Hematopoietic multipotent progenitor cell treated with erythropoietin and hydrocortisone succinate and interleukin-3 and kit ligand, for 15 days (in vitro differentiated cells): Measurements from ENCODE around the gene COMMD10.

ENCODE experiments used
- DNase-seq: peaks from one replicate; pipeline ENCODE4 v3.0.0-alpha.2; 2015; ENCODE audit warnings: low spot score

Gene COMMD10

DNA sequence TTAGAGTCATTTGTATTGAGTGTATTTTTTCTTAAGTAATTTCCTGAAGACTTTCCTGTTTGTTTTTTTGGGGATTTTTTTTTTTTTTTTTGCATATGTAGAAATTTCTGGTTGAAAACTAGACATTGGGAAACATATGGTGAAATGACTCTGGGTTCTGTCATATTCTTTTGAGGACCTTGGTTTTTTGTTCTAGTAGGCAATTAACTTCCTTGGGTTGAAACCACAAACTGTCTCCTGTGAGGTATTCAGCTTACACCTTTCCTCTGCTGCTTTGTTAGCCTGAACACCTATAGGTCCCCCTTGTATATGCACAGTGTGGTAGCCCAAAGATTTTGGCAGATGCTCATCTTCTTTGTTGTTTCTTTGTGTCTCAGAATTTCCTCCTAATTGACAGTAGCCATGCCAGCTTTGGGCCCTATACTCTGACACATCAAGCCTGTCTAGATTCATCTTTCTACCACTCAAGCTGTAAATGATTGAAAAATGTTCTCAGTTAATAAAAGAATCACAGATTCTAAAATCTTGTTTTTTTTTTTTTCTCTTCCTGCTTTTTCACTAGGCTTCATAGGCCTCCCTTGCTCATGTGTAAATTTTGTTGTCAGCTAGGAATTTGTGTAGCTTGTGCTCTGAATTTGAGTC lies 140.6 kb downstream of the COMMD10 start:
- DNase-seq: no peak

DNA sequence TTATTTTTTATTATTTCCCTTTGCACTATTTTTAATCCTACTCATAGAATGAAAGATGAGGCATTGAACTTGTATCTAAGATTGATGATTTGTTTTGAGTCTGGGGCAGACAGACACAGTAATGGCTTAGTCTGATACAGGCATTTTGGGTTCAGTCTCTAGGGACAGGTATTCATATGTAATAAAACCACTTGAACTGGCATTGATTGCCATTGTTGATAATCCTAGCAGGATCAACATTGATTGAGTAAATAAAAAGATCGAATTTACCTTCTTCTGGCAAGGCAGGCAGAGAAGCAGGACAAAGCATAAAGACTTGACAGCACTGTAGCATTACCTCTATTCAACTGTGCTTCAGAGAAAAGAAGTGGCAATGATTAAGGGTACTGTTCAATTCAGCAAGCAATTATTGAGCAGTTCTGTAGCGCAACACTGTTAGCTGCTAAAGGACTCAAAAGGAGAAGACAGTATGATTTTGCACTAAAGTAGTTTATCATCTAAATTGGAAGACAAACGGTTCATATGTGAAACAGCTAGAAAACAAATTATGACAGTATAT lies 144.4 kb downstream of the COMMD10 start:
- DNase-seq: no peak

DNA sequence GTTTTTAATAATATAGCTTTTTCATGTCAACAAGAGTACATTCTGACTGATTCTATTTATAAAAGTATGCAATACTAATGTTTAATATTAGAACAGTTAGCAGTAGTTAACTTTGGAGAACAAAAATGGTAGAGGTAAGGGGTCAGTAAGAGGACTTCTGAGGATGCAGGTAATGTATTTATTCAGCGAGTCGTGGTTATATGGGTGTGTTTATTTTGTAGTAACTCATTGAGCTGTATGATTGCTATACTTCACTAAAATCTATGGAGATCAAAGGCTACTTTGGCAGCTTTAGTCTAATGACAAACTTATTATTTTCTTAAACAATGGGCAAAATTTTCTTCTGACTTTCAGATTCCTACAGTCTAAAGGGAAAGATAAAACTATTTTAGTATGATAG lies 146.5 kb downstream of the COMMD10 start:
- DNase-seq: no peak

- DNase-seq: no peak
Observed at GRCh38 chr5:116234681-116235080, 149.9 kb downstream of the COMMD10 start.

- no peak for DNase-seq
Observed at GRCh38 chr5:116237917-116238500, 153.2 kb downstream of the COMMD10 start.

DNA sequence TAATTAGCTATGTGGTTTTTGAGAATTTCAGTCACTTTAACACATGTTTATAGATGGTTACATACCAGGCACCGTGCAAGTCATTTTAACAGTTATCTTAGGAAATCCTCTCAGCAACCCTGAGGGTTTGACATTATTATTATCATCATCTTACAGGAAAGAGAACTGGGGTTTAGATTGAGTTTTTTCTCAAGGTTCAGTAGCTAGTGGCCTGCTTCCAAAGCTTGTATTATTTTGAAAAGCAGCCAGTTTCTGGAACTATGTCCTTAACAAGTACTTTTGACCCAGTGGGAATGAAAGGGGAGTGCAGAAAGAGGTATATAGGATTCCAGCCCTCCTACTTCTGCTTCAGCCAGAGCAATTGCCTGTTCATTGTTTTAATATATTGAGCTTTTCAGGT lies 157.5 kb downstream of the COMMD10 start:
- no peak for DNase-seq

GRCh38 chr5:116248432-116248831 lies 163.6 kb downstream of the COMMD10 start:
- DNase-seq: no peak

- DNase-seq: no peak
Observed at GRCh38 chr5:116249648-116250047, 164.8 kb downstream of the COMMD10 start.

DNA sequence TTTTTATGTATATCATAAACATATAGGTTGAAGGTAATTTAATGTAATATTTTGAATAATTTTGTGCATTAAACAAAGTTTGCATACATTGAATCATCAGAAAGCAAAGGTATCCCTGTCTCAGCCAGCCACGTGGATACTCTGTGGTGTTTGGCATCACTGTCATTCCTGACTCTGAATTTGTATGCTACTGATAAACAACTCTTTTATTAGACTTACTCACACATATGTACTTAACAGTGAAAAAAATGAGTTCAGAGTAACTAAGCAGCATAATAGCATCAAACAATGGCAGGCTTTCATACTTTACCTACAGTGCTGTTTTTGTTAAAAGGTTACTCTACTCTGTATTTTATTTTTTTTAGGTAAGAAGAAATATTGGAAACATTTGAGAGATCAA lies 171.9 kb downstream of the COMMD10 start:
- no peak for DNase-seq

GRCh38 chr5:116265471-116265870 lies 180.6 kb downstream of the COMMD10 start:
- no peak for DNase-seq

GRCh38 chr5:116271446-116272025 lies 186.7 kb downstream of the COMMD10 start:
- no peak for DNase-seq

GRCh38 chr5:116272281-116272941 lies 187.6 kb downstream of the COMMD10 start:
- no peak for DNase-seq

DNA sequence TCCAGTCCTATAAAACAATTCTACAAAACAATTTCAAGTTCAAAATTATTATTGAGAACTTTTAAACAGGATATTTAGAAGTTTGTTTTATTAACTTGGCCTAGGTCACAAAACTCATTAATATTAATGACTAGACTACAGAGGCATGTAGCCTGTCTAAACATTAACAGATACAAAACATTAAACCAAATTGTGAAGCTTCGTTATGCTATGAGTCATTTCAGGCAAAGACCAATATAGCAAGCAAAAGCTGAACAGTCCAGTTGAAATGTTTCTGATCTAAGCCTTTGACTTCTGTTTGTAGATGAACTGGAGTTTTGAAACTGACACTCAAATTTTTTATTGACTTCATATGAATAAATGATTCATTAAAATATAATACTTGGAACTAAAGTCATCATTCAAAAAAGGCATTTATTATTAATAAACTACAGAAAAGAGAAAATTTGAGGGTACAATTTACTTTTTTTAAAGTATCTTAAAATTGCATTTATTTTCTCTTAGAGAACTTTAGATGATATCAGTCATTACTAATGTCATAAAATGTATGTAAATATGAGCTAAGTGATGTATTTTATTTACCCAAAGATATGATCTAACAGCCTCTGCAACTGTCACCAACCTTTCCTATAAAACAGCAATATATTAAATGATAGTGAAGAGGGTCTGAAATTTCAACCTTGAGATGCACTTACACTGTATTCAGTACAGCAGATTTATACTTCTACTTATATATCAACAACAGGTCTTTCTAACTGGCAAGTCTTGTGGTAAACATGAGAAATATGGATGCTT lies 188.8 kb downstream of the COMMD10 start:
- DNase-seq: no peak

DNA sequence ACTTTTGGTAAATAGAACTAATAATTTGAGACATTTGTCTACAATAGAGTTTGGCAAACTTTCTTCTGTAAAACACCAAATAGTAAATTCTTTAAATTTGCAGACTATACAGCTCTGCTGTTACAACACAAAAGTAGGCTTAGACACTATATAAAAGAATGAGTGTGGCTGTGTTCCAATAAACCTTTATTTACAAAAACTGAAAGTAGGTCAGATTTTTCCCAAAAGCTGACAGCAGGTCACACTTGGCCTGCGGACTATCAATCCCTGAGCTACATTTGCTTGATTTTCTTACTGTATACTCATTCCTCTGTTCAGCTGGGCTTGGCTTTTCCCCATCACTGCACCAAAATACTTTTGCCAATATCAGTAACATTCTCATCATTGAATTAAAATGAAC lies 189.4 kb downstream of the COMMD10 start:
- no peak for DNase-seq

GRCh38 chr5:116275282-116275681 lies 190.5 kb downstream of the COMMD10 start:
- no peak for DNase-seq

DNA sequence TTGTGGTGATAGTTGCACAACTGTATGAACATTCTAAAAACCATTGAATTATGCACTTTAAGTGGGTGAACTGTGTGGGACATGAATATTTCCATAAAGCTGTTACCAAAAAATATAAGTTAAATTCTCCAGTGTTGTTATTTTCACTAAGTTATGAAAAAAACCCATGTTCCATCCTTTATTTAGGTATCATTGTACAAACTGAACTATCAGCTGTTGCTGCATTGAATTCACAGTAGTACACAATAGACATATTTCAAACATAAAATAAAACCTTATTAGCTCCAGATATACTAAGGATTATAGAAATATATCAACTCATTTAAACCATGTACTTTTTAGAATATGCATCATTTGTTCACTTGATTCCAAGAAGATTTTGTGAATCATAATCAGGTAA lies 192.1 kb downstream of the COMMD10 start:
- DNase-seq: no peak

GRCh38 chr5:116280149-116280803 lies 195.5 kb downstream of the COMMD10 start:
- DNase-seq: no peak

DNA sequence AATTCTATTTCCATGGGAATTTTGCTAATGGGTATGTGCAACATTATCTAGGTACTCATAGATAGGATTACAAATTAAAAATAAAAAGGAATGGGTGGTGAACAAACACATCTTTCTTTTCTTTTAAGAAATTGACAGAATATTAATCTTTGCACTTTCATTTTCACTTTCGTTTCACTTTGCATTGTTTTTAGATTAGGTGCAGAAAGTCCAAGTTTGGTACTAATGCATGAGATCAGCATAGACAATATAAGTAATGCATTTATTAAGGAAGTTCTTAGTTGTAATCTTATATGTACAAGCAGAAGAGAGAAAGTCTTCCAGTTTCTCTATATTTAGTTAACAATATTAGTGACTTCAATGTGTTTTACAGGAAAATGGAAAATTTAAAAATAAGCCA lies 196.5 kb downstream of the COMMD10 start:
- no peak for DNase-seq

GRCh38 chr5:116288524-116288923 lies 203.7 kb downstream of the COMMD10 start:
- no peak for DNase-seq

DNA sequence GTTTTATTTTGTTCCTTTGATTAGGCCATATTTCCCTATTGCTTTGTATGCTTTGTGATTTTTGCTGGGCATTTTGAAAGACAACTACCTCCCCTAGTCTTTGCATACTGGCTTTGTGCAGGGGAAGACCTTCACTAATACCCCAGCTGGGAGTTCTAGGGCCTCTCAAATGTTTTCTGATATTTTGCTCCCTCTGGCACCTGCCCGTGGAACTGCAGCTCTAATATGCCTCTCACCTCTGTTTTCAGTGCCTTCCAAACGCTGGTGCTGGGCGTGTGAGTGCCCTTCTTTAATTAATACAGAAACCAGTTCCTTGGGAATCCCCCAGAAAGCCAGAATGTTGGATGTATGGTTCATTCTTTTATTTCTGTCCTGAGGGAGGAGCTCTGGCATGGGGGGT lies 204.5 kb downstream of the COMMD10 start:
- DNase-seq: no peak

DNA sequence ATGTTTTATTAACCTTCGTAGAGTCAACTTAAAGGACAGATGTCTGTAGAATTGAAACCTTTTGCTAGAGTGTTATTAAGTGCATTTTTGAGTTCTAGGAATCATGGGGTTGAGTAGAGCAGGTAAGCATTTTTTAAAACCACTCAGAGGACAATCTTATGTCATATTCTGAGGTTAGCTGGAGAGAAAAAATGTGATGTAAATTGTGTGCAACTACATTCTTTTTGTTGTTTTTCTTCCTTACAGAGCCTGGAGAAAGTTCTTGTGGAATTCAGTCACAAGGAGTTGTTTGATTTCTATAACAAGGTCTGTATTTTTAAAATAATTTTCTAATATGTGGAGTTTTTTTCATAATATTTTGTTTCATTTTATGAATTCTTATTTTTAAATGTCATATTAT lies 206.4 kb downstream of the COMMD10 start:
- no peak for DNase-seq

DNA sequence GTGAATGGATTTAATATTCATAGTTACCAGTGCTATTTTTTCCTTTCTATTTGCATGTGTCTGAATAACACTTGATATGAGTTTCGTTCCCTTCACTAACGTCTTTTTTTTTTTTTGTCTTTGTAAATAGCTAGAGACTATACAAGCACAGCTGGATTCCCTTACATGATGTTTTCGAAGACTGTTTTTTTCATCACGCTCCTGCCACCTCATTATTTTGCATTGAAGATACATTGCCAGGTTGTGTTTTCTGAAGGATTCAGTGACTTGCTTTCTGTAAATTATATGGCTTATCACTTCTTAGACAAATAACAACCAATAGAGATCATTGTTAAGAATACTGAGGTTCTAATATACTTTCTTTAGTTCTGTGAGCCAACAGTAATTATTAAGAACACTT lies 207.5 kb downstream of the COMMD10 start:
- no peak for DNase-seq
